ENCODE results near the gene MBD2. TPM values are rescaled to one million over a fixed set of nuclear protein-coding genes. Genes with fewer than 3 reads are reported as not detected.

Gene MBD2
- polyA plus RNA-seq, 1 donor (not counting 4 experiments of a cell fraction or from before 2014, with no cell fraction given) = 212 TPM

DNA sequence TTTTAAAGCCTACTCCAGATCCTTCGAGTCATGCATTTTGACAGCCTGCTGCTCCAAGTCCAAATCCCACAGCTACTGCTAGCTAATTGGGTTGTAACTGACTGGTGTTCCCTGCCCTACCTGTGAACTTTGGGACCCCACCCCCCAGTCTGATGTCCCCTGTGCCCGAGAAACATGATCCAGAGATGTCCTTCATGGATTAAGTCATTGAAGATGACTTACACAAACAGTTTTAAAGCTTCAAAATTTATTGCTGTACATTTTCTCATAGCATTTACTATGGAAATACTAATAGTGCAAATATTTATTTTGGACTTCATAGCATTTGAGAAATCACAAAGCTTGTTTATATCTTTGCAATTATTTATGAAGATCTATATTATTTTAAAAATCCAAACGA is 73.1 kb downstream of the MBD2 start:
- DNase-seq (ENCODE audit: low read depth, low spot score) = no peak
- no peaks in the 10 kb centered on the region for H3K27me3 ChIP-seq (ENCODE audit: control insufficient read depth, extremely low read depth, insufficient read depth, low read length)
- TF ChIP-seq CTCF (optimal IDR thresholded peaks at IDR 0.05 in 1 of 3, IDR thresholded peaks at IDR 0.05 in 1 of 3, conservative IDR thresholded peaks at IDR 0.05 in 1 of 3; ENCODE audit: extremely low read depth in 1 of 3, insufficient read depth in 2 of 3, low read length in 3 of 3) (no peak), EZH2 (IDR thresholded peaks at IDR 0.05; ENCODE audit: low read length) (no peak)
- H3K4me1 ChIP-seq (ENCODE audit: control insufficient read depth, extremely low read depth, insufficient read depth, low read length) = peaks cover 45% of the 10 kb centered on the region
- H4K20me1 ChIP-seq (ENCODE audit: control insufficient read depth, extremely low read depth, insufficient read depth, low read length) = no peaks in the 10 kb centered on the region
- no peak overlapping the region for H3K4me2 ChIP-seq (ENCODE audit: control insufficient read depth, extremely low read depth, insufficient read depth, low read depth, low read length)
- no peak overlapping the region for H3K4me3 ChIP-seq (ENCODE audit: control insufficient read depth in 2 of 3, extremely low read depth in 1 of 3, insufficient read depth in 2 of 3, low read depth in 1 of 3, low read length in 3 of 3)
- H3K9me1 ChIP-seq (ENCODE audit: control insufficient read depth, extremely low read depth, insufficient read depth, low read length) = no peaks in the 10 kb centered on the region
- dilution Hi-C loops (cut with MboI; ENCODE audit: extremely low pct_ligation_motif_present, low sequenced_read_pairs) = no loop called here
- no peaks in the 10 kb centered on the region for H3K9me3 ChIP-seq (ENCODE audit: control insufficient read depth, low read depth, low read length)
- FAIRE-seq = no peak
- peaks cover 5 to 7% of the 10 kb centered on the region in 2 experiments for H3K36me3 ChIP-seq (ENCODE audit: control insufficient read depth in 2 of 2, extremely low read depth in 1 of 2, insufficient read depth in 2 of 2, low read length in 2 of 2)
- peak overlapping the region; percentile 96 for H3K27ac ChIP-seq (ENCODE audit: control insufficient read depth, insufficient read depth, low read length)
- no peak overlapping the region for H3K9ac ChIP-seq (ENCODE audit: control insufficient read depth, extremely low read depth, insufficient read depth, low read length)
- no peak overlapping the region for H2AFZ ChIP-seq (ENCODE audit: control insufficient read depth, low read length)
- H3K79me2 ChIP-seq (ENCODE audit: control insufficient read depth, insufficient read depth, low read length) = peaks cover 1% of the 10 kb centered on the region

GRCh38 chr18:54150226-54150625 is 74.2 kb downstream of the MBD2 start:
- H3K79me2 ChIP-seq (ENCODE audit: control insufficient read depth, insufficient read depth, low read length) = no peaks in the 10 kb centered on the region
- H3K36me3 ChIP-seq (ENCODE audit: control insufficient read depth in 2 of 2, extremely low read depth in 1 of 2, insufficient read depth in 2 of 2, low read length in 2 of 2) = peaks cover 5% of the 10 kb centered on the region in 2 experiments
- no peaks in the 10 kb centered on the region for H4K20me1 ChIP-seq (ENCODE audit: control insufficient read depth, extremely low read depth, insufficient read depth, low read length)
- DNase-seq (ENCODE audit: low read depth, low spot score) (no peak), FAIRE-seq (peak; percentile 83)
- H3K4me1 ChIP-seq (ENCODE audit: control insufficient read depth, extremely low read depth, insufficient read depth, low read length) = peaks cover 45% of the 10 kb centered on the region
- H3K9ac ChIP-seq (ENCODE audit: control insufficient read depth, extremely low read depth, insufficient read depth, low read length) = peak overlapping the region; percentile 69
- H3K4me2 ChIP-seq (ENCODE audit: control insufficient read depth, extremely low read depth, insufficient read depth, low read depth, low read length) = peak overlapping the region; percentile 91
- H2AFZ ChIP-seq (ENCODE audit: control insufficient read depth, low read length) = no peak overlapping the region
- H3K27ac ChIP-seq (ENCODE audit: control insufficient read depth, insufficient read depth, low read length) = peak overlapping the region; percentile 96
- TF ChIP-seq EZH2 (IDR thresholded peaks at IDR 0.05; ENCODE audit: low read length) (no peak), CTCF (optimal IDR thresholded peaks at IDR 0.05 in 1 of 3, IDR thresholded peaks at IDR 0.05 in 1 of 3, conservative IDR thresholded peaks at IDR 0.05 in 1 of 3; ENCODE audit: extremely low read depth in 1 of 3, insufficient read depth in 2 of 3, low read length in 3 of 3) (no peak)
- H3K4me3 ChIP-seq (ENCODE audit: control insufficient read depth in 2 of 3, extremely low read depth in 1 of 3, insufficient read depth in 2 of 3, low read depth in 1 of 3, low read length in 3 of 3) = peak overlapping the region in 2 of 3 experiments; percentile 52 to 58
- no peaks in the 10 kb centered on the region for H3K9me1 ChIP-seq (ENCODE audit: control insufficient read depth, extremely low read depth, insufficient read depth, low read length)
- dilution Hi-C loops (cut with MboI; ENCODE audit: extremely low pct_ligation_motif_present, low sequenced_read_pairs) = no loop called here
- no peaks in the 10 kb centered on the region for H3K27me3 ChIP-seq (ENCODE audit: control insufficient read depth, extremely low read depth, insufficient read depth, low read length)
- H3K9me3 ChIP-seq (ENCODE audit: control insufficient read depth, low read depth, low read length) = no peaks in the 10 kb centered on the region

Data from keratinocyte (primary cell).